Measurements from ENCODE around the gene RSPRY1. TPM values are rescaled to one million over a fixed set of nuclear protein-coding genes. Genes with fewer than 3 reads are reported as not detected.

The RSPRY1 gene
- total RNA-seq, 4 donors from 2014 or later, result 22.4 to 30.7 (median 25.7) TPM

DNA sequence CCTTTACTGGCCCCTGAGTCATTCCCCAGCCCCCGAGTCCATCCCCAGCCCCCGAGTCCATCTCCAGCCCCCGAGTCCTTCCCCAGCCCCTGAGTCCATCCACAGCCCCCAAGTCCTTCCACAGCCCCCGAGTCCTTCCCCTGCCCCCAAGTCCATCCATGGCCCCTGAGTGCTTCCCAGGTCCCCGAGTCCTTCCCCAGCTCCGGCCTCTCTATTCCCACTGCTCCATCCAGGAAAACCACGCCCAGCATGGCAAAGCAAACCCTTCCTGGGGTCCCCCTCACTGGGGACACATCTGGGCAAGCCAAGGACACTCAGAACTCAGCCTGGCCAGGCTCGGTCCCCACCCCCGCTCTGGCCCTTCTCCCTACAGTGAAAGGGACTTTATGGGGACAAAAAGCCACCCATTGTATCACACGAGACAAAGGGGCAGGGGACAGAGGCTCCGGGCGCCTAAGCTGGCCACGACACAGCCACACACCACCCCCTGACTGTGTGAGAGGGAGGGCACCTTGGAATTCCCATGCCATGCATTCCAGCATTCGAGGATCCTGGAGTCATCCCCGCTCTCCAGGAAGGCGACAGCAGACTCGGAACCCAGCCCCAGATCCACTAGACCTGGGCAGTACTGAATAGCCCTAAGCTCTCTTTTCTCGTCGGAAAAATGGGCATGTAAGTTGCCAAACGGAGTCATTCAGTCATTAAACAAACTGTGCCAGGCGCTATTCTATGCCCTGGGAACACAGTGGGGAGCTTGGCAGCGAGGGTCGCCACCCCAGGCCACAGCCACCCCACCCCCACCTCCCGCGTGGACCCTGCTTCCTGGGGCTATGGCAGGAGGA is 84.3 kb downstream of the RSPRY1 start:
- 87% methylated on average over 20 of the region's 25 CpGs for WGBS
- H3K4me1 ChIP-seq, result peaks cover 0 to 18% (median 11%) of the 10 kb centered on the region in 4 donors
- no peaks in the 10 kb centered on the region for H3K9me3 ChIP-seq
- no peaks in the 10 kb centered on the region for H3K36me3 ChIP-seq
- TF ChIP-seq EP300 (IDR thresholded peaks at IDR 0.05) (no peak), POLR2A (IDR thresholded peaks at IDR 0.05; ENCODE audit: low read depth) (no peak), POLR2AphosphoS5 (IDR thresholded peaks at IDR 0.05) (no peak)
- TF ChIP-seq, protein P1, sequence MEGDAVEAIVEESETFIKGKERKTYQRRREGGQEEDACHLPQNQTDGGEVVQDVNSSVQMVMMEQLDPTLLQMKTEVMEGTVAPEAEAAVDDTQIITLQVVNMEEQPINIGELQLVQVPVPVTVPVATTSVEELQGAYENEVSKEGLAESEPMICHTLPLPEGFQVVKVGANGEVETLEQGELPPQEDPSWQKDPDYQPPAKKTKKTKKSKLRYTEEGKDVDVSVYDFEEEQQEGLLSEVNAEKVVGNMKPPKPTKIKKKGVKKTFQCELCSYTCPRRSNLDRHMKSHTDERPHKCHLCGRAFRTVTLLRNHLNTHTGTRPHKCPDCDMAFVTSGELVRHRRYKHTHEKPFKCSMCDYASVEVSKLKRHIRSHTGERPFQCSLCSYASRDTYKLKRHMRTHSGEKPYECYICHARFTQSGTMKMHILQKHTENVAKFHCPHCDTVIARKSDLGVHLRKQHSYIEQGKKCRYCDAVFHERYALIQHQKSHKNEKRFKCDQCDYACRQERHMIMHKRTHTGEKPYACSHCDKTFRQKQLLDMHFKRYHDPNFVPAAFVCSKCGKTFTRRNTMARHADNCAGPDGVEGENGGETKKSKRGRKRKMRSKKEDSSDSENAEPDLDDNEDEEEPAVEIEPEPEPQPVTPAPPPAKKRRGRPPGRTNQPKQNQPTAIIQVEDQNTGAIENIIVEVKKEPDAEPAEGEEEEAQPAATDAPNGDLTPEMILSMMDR (IDR thresholded peaks at IDR 0.05), result no peak
- no peaks in the 10 kb centered on the region for H3K27me3 ChIP-seq
- intact Hi-C loops (cut with DNase I), result no loop called here
- DNase-seq (ENCODE audit: extremely low spot score), result no peak
- no peak overlapping the region for H3K4me3 ChIP-seq
- no peak overlapping the region for H3K27ac ChIP-seq (replicated peaks in 1 of 4)

DNA sequence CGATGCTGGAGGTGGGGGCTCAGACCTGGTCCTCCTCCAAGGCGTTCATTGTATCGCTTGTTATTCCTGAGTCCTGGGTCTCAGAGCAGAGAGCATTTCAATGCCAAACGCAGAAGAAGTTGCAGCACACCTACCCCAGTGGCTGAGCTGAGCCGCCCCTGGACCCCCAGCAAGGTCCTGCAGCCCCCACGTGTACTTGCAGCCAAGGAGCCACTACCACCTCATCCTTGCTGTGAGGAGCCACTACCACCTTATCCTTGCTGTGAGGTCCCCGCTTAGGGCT is 84.9 kb downstream of the RSPRY1 start:
- Histone ChIP-seq H3K4me3 (no peak overlapping the region), H3K4me1 (peaks cover 0 to 18% (median 11%) of the 10 kb centered on the region in 4 donors), H3K27me3 (no peaks in the 10 kb centered on the region), H3K36me3 (no peaks in the 10 kb centered on the region), H3K27ac (replicated peaks in 1 of 4) (no peak overlapping the region), H3K9me3 (no peaks in the 10 kb centered on the region)
- TF ChIP-seq, protein P1 (IDR thresholded peaks at IDR 0.05), result no peak
- no peak for TF ChIP-seq EP300 (IDR thresholded peaks at IDR 0.05)
- no peak for TF ChIP-seq POLR2A (IDR thresholded peaks at IDR 0.05; ENCODE audit: low read depth)
- no peak for TF ChIP-seq POLR2AphosphoS5 (IDR thresholded peaks at IDR 0.05)
- no peak for DNase-seq (ENCODE audit: extremely low spot score)
- intact Hi-C loops (cut with DNase I), result no loop called here
- 92% methylated on average over 7 of the region's 7 CpGs for WGBS

DNA sequence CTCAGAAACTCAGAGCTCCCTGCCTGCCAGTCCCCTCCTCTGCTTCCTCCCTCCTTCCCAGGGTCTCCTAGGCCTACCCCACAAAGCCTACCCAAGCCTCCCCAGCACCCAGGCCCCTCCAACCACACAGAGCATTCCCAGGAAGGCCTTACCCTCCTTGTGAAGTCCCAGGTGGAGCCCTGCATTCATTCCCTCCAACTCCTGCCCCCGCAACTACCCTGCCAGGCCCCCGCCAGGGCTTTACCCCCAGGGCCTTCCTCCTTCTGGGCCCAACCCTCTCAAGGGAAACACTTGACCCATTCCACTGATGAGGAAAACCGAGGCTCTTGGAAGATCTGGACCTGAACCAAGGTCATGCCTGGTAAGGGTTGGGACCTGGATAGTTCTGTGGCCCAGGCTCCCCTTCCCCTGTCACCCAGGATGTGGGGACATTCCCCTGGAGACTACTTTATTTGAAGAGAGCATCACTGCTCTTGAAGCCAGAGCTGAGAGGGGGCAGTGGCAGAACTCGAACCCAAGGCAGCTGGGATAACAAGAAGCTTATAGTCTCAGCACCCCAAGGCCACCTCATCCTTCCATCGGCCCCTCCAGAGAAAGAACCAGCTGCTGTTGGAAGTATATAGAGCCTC is 85.9 kb downstream of the RSPRY1 start:
- peaks cover 0 to 10% (median 9%) of the 10 kb centered on the region in 4 donors for H3K4me1 ChIP-seq
- TF ChIP-seq POLR2A (IDR thresholded peaks at IDR 0.05; ENCODE audit: low read depth) (no peak), POLR2AphosphoS5 (IDR thresholded peaks at IDR 0.05) (no peak), EP300 (IDR thresholded peaks at IDR 0.05) (no peak)
- TF ChIP-seq, protein P1 (IDR thresholded peaks at IDR 0.05), result no peak

DNA sequence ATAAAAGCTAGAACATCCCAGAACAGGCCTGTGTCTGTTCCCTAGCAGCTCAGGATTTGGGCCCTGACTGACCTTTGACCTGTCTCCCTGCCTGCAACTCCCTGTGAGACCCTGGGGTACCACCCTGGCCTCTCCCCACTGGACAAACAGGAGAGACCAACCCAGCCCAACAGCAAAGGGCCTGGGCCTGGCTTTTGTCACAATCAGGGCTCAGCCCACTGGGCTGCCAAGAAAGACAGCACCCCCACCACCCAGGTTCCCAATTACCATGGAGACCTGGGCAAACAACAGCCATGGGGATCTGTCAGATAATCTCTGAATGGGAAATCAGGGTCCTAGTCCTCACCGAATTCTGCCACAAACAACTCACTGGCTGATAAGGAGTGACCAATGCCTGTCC is 87.2 kb downstream of the RSPRY1 start:
- H3K9me3 ChIP-seq, result no peaks in the 10 kb centered on the region
- H3K27me3 ChIP-seq, result no peaks in the 10 kb centered on the region
- no peak overlapping the region for H3K27ac ChIP-seq (replicated peaks in 1 of 4)
- intact Hi-C loops (cut with DNase I), result no loop called here
- TF ChIP-seq, protein P1 (IDR thresholded peaks at IDR 0.05), result no peak
- no peak for TF ChIP-seq POLR2A (IDR thresholded peaks at IDR 0.05; ENCODE audit: low read depth)
- TF ChIP-seq POLR2AphosphoS5 (IDR thresholded peaks at IDR 0.05), result no peak
- no peak for TF ChIP-seq EP300 (IDR thresholded peaks at IDR 0.05)
- no peak overlapping the region for H3K4me3 ChIP-seq
- no peak for DNase-seq (ENCODE audit: extremely low spot score)
- H3K36me3 ChIP-seq, result no peaks in the 10 kb centered on the region
- peaks cover 0 to 11% (median 7%) of the 10 kb centered on the region in 4 donors for H3K4me1 ChIP-seq
- WGBS, result 71% methylated on average over 1 of the region's 1 CpG

More for the DNA sequence above, 85.9 kb downstream of the RSPRY1 start:
- DNase-seq (ENCODE audit: extremely low spot score), result no peak
- Histone ChIP-seq H3K4me3 (no peak overlapping the region), H3K27me3 (no peaks in the 10 kb centered on the region), H3K36me3 (no peaks in the 10 kb centered on the region), H3K27ac (replicated peaks in 1 of 4) (no peak overlapping the region), H3K9me3 (no peaks in the 10 kb centered on the region)
- intact Hi-C loops (cut with DNase I), result no loop called here
- WGBS, result 89% methylated on average over 5 of the region's 5 CpGs

Measured in esophagus muscularis mucosa (tissue), 4 donors.